Suprapubic skin (tissue), 4 donors: Measurements from ENCODE around the gene CREB5. TPM values are rescaled to one million over a fixed set of nuclear protein-coding genes. Genes with fewer than 3 reads are reported as not detected.

Experiments used
- DNase-seq, 2 donors: peaks; one replicate each; pipeline ENCODE4 v3.0.0-alpha.2; 2019; ENCODE audit warnings: low spot score in 2 of 2
- H3K27ac ChIP-seq: fragments of 200-600 bp; sonication (generic); one replicate; pipeline ENCODE4 v1.5.1; 2019
- H3K27me3 ChIP-seq: fragments of 200-600 bp; sonication (generic); one replicate; pipeline ENCODE4 v1.5.1; 2019
- H3K36me3 ChIP-seq: fragments of 200-600 bp; sonication (generic); one replicate; pipeline ENCODE4 v1.5.1; 2019
- H3K4me1 ChIP-seq: fragments of 200-600 bp; sonication (generic); one replicate; pipeline ENCODE4 v1.5.1; 2019
- H3K4me3 ChIP-seq: fragments of 200-600 bp; sonication (generic); one replicate; pipeline ENCODE4 v1.5.1; 2019; ENCODE audit warnings: mild to moderate bottlenecking
- H3K9me3 ChIP-seq: fragments of 200-600 bp; sonication (generic); one replicate; pipeline ENCODE4 v1.5.1; 2019
- CTCF ChIP-seq, 2 donors: fragments of 200-600 bp in 1 of 2; fragments of 450-650 bp in 1 of 2; sonication (generic) in 1 of 2; IDR thresholded peaks; one replicate each; pipeline ENCODE4 v1.5.1; 2016 to 2019; ENCODE audit warnings: antibody characterized with exemption in 2 of 2, mild to moderate bottlenecking in 1 of 2, moderate library complexity in 1 of 2
- EP300 ChIP-seq: sonication (generic); formaldehyde crosslinking; IDR thresholded peaks from one replicate; pipeline ENCODE4 v1.6.1; 2017; ENCODE audit warnings: antibody characterized with exemption
- POLR2A ChIP-seq, 2 donors: fragments of 450-650 bp; IDR thresholded peaks; one replicate each; pipeline ENCODE4 v1.6.1; 2017; ENCODE audit warnings: antibody characterized with exemption in 2 of 2, mild to moderate bottlenecking in 2 of 2, moderate library complexity in 2 of 2
- POLR2AphosphoS5 ChIP-seq, 3 donors: sonication (generic); formaldehyde crosslinking; IDR thresholded peaks; one replicate each; pipeline ENCODE4 v1.6.1; 2017; ENCODE audit warnings: antibody characterized with exemption in 3 of 3
- WGBS: methylation state at CpG from one replicate; pipeline ENCODE4 v1.1.5; 2018; 5-methylcytosine and 5-hydroxymethylcytosine counted together
- total RNA-seq, 4 donors: library from RNA; depleted of rRNA; stranded (reverse); fragments of >200 nt; gene quantifications; one replicate each; pipeline ENCODE4 v1.1.0, GENCODE V29; 2016

CREB5 gene
- total RNA-seq, 4 donors from 2014 or later, result 6.2 to 12.1 (median 10.0) TPM

- Histone ChIP-seq H3K4me1 (peaks cover 3% of the 10 kb centered on the region), H3K27me3 (peaks cover 7% of the 10 kb centered on the region), H3K4me3 (no peak overlapping the region), H3K9me3 (no peaks in the 10 kb centered on the region), H3K36me3 (no peaks in the 10 kb centered on the region), H3K27ac (no peak overlapping the region)
- 64% methylated on average over 1 of the region's 1 CpG for WGBS
- TF ChIP-seq CTCF (IDR thresholded peaks at IDR 0.05) (no peak), EP300 (no peak), POLR2A (IDR thresholded peaks at IDR 0.05) (no peak), POLR2AphosphoS5 (IDR thresholded peaks at IDR 0.05) (no peak)
- DNase-seq, result no peak
Measured at GRCh38 chr7:28470344-28470743, 58.0 kb downstream of the CREB5 start.

- no peak for DNase-seq
- H3K36me3 ChIP-seq, result no peaks in the 10 kb centered on the region
- peaks cover 3% of the 10 kb centered on the region for H3K4me1 ChIP-seq
- WGBS, result 84% methylated on average over 6 of the region's 6 CpGs
- peaks cover 5% of the 10 kb centered on the region for H3K27me3 ChIP-seq
- H3K9me3 ChIP-seq, result no peaks in the 10 kb centered on the region
- TF ChIP-seq CTCF (IDR thresholded peaks at IDR 0.05) (no peak), POLR2AphosphoS5 (IDR thresholded peaks at IDR 0.05) (no peak), EP300 (no peak)
- no peak overlapping the region for H3K27ac ChIP-seq
- H3K4me3 ChIP-seq, result no peak overlapping the region
Measured at GRCh38 chr7:28472332-28472731, 60.0 kb downstream of the CREB5 start.

GRCh38 chr7:28473571-28474281 lies 61.4 kb downstream of the CREB5 start:
- 45% methylated on average over 8 of the region's 8 CpGs for WGBS
- Histone ChIP-seq H3K27ac (peak overlapping the region; percentile 1), H3K4me1 (peaks cover 3% of the 10 kb centered on the region), H3K4me3 (no peak overlapping the region), H3K36me3 (no peaks in the 10 kb centered on the region), H3K9me3 (no peaks in the 10 kb centered on the region), H3K27me3 (peaks cover 5% of the 10 kb centered on the region)
- peak in 1 of 2 donors; percentile 75 for DNase-seq
- TF ChIP-seq EP300 (no peak), CTCF (IDR thresholded peaks at IDR 0.05) (no peak), POLR2A (IDR thresholded peaks at IDR 0.05) (no peak), POLR2AphosphoS5 (IDR thresholded peaks at IDR 0.05) (no peak)

- H3K36me3 ChIP-seq, result no peaks in the 10 kb centered on the region
- 45% methylated on average over 8 of the region's 8 CpGs for WGBS
- TF ChIP-seq POLR2AphosphoS5 (IDR thresholded peaks at IDR 0.05), result no peak
- TF ChIP-seq CTCF (IDR thresholded peaks at IDR 0.05), result no peak
- TF ChIP-seq EP300, result no peak
- no peak for TF ChIP-seq POLR2A (IDR thresholded peaks at IDR 0.05)
- H3K27ac ChIP-seq, result peak overlapping the region; percentile 1
- no peak overlapping the region for H3K4me3 ChIP-seq
- H3K4me1 ChIP-seq, result peaks cover 3% of the 10 kb centered on the region
- H3K27me3 ChIP-seq, result peaks cover 5% of the 10 kb centered on the region
- no peaks in the 10 kb centered on the region for H3K9me3 ChIP-seq
- no peak for DNase-seq
Measured at GRCh38 chr7:28474282-28474638, 61.9 kb downstream of the CREB5 start.

- peak overlapping the region; percentile 1 for H3K27ac ChIP-seq
- no peak for TF ChIP-seq EP300
- no peak for TF ChIP-seq CTCF (IDR thresholded peaks at IDR 0.05)
- no peak for TF ChIP-seq POLR2AphosphoS5 (IDR thresholded peaks at IDR 0.05)
- TF ChIP-seq POLR2A (IDR thresholded peaks at IDR 0.05), result no peak
- WGBS, result 44% methylated on average over 4 of the region's 4 CpGs
Measured at GRCh38 chr7:28474640-28475039, 62.3 kb downstream of the CREB5 start.

More at GRCh38 chr7:28474640-28475039, 62.3 kb downstream of the CREB5 start:
- Histone ChIP-seq H3K36me3 (no peaks in the 10 kb centered on the region), H3K9me3 (no peaks in the 10 kb centered on the region), H3K4me1 (peaks cover 3% of the 10 kb centered on the region), H3K27me3 (peaks cover 5% of the 10 kb centered on the region), H3K4me3 (no peak overlapping the region)
- DNase-seq, result no peak
